Stimulated activated CD4-positive, alpha-beta T cell treated with anti-CD3 and anti-CD28 coated beads, Interleukin-4, amount 100 ng/mL, for 1 hour (primary cell): Measurements from ENCODE around the gene TMEM270.
"Not testable (repeated sequence)": the region's sequence is repeated elsewhere in the genome, so short reads cannot be mapped to it uniquely, and the experiment has no call there.

Source experiments
- DNase-seq: peaks from one replicate; pipeline ENCODE4 v3.0.0-alpha.2; 2020

TMEM270 gene

DNA sequence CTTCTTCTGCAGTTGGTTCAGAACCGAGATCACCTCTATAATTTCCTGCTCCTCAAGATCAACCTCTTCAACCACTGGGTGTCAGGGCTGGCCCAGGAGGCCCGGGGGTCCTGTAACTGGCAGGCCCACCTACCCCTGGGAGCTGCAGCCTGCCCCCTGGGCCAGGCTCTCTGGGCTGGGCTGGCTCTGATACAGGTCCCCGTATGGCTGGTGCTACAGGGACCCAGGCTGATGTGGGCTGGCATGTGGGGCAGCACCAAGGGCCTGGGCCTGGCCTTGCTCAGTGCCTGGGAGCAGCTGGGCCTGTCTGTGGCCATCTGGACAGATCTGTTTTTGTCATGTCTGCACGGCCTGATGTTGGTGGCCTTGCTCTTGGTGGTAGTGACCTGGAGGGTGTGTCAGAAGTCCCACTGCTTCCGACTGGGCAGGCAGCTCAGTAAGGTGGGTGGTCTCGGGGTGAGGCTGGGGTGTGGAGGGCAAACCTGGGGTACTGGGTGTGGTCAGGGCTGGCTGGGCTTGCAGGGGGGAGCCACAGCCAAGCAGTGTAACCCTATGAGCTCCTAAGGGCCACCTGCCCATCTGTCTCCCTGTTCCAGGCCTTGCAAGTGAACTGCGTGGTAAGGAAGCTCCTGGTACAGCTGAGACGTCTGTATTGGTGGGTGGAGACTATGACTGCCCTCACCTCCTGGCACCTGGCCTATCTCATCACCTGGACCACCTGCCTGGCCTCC is 4.2 kb downstream of the TMEM270 start:
- DNase-seq = no peak

DNA sequence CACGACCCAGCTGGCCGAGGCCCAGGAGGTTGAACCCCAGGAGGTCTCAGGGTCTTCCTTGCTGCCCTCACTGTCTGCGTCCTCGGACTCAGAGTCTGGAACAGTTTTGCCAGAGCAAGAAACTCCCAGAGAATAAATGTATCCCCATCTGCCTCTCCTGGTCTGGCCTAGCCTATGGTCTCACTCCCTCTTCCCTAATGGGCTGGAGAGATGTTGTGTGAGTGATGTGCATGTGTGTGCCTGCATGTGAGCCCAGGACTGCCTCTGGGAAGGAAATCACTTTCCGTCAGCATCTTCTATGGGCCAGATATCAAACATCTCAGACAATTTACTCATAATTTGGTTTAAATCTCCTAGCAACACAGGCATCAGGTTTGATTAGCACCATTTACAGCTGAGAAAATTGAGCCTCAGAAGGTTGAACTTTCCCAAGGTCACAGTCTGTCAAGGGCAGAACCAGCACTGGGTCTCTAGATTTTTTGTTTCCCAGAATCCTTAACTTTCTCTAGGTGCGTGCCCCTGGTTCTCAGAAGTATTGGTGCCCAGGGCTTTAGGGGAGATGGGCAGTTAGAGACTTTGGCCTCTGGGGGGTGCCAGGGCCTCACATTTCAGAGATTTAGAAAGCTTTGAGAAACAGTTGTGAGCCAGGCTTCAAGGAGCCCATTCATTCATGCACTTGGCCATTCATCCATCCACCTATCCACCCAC is 4.9 kb downstream of the TMEM270 start:
- no peak for DNase-seq

GRCh38 chr7:73866446-73866767 is 5.4 kb downstream of the TMEM270 start:
- no peak for DNase-seq

DNA sequence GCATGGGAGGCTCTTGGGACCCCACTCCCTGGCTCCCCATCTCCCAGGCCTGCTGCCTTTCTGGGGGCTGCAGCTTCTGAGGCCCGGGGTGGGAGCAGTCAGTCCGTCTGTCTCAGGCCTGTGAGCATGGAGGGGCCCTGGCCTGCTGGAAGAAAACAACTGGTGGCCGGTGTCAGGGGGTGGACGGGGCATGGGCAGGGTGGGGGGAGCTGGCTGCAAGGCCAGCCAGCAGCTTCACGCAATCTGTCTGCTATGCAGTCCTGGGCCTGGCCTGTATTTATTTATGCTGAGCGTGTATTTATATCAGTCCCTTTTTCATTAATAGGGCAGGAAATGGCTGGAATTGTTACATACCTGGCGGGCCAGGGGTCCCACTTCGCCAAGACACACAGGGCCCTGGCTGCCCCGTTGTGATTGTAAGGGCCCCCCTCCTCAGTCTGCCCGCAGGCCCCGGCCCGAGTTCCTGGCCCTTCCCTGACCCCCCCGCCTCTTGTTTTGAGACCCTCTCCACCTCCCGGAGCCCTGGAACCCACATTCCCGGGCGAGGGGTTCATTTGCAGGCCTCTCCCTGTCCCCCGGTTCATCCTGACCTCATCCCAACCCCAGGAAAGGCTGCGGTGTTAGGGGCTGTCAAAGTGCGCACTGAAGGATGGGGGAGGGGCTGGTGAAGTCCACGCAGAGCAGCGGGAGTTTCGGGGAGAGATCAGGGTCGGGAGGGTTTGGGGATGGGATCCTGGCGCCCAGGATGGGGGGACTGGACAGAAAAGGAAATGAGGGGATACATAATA is 8.2 kb downstream of the TMEM270 start:
- no peak for DNase-seq

DNA sequence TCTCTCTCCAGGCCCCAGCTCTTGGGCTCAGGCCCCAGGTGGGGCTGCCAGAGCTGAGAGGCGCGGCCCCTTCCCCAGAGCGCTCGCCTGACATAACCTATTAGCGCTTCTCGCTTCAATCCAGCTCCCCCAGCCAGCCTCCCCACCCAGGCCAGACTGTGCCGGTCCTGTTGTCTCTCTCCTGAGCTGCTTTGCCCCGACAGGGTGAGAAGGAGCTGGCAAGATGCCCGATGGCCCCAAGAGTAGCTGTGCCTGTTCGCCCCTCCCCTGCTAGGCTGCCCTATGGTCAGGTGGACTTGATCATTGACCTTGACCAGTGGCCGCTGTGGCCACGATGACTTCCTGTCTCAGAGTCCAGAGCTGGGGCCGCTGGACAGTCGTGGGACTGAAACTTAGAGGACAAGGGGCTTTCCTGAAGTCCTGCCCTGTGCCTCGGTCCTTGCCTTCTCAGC is 9.1 kb downstream of the TMEM270 start:
- no peak for DNase-seq

- DNase-seq = no peak
These were observed 10.4 kb downstream of the TMEM270 start for GRCh38 chr7:73871163-73872011.

DNA sequence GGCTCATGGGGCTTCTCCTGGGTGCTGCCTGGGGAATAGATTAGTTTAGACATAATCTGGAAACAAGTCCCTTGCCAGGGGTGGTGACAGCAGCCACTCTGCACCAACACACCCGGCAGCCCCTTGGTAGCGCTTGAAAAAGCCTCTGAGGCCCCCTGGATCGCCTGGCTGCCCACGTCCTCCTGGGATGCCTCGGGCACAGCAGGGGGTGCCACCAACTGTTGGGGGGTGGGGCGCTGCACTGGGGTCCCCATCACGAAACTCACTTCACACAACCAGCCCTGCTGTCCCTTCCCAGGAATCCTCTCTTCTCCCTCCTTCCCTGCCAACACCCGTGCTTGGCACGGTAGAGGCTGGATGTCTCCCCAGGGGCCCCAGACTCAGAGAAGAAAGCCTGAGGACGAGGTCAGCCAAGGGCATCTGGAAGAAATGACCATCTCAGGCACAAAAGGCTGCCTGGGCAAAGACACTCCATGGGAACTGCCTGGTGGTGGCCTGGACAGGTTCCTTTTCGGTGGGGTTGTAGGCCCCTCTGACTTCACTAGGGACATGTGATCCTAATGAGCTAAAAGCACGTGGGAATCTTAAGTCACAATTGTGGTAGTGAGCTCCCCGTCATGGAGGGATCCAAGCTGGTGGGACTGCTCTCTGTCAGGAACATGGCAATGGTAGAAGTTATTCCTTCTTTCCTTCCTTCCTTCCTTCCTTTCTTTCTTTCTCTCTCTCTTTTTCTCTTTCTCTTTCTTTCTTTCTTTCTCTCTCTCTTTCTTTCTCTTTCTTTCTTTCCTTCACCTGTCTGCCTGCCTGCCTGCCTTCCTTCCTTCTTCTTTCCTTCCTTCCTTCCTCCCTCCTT is 11.3 kb downstream of the TMEM270 start:
- no peak for DNase-seq

DNA sequence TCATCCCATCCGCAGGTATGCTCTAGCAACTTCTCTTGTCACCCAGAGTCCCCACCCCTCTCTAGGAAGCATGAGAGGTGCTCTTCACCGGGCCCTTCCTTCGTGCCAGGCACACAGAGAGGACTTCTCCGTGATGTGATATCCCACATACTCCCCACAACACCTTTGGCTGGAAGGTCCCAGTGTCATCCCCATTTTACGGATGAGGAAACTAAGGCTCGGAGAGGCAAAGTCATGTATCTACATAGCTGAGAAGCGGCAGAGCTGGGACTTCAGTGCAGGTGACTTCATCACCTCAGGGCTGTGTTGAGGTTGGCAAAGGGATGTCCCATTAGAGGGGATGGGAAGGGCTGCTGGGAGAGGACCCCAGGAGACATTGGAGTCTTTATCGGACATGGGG is 15.4 kb downstream of the TMEM270 start:
- no peak for DNase-seq

- no peak for DNase-seq
These were observed 16.0 kb downstream of the TMEM270 start for GRCh38 chr7:73876973-73877372.

GRCh38 chr7:73879977-73880681 is 19.2 kb downstream of the TMEM270 start:
- no peak for DNase-seq

DNA sequence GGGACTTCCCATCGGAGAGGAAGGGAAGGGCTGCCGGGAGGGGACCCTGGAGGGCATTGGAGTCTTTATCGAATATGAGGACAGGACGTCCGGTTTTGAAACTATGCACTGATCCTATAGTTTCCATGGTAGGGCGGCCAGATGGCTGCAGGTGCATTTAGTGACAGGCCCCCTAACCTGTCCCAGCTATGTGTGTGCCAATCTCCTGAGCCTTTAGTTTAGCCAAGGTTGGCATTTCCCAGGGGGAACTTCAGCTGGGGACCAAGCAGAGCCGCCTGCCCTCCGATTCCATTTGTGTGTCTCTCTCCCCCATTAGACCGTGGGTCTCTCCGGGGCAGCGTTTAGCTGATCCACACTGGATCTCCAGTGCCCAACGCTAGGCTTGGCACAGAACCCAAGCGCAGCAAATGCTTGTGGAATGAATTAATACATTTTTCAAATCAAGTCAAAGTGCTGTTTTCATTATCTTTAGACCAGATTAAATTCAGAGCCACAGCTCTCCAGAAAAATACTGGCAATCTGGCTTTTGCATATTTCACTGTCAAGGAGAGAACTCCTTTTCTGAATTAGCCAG is 19.9 kb downstream of the TMEM270 start:
- DNase-seq = no peak

GRCh38 chr7:73881352-73882046 is 20.5 kb downstream of the TMEM270 start:
- DNase-seq = no peak

GRCh38 chr7:73882047-73882402 is 21.1 kb downstream of the TMEM270 start:
- no peak for DNase-seq

DNA sequence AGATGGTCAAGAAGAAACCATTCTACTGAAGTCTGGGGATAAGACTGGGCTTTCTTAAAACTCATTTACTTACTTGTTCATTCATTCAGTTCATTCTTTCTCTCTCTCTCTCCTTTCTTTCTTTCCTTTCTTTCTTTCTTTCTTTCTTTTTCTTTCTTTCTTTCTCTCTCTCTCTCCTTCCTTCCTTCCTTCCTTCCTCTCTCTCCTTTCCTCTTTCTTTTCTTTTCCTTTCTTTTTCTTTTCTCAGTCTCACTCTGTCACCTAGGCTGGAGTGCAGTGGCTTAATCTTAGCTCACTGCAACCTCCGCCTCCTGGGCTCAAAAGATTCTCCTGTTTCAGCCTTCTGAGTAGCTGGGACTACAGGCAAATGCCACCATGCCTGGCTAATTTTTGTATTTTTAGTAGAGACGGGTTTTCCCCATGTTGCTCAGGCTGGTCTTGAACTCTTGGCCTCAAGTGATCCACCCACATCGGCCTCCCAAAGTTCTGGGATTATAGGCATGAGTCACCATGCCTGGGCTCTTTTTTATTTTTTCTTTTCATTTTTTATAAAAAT is 24.0 kb downstream of the TMEM270 start:
- not testable (repeated sequence) for DNase-seq

DNA sequence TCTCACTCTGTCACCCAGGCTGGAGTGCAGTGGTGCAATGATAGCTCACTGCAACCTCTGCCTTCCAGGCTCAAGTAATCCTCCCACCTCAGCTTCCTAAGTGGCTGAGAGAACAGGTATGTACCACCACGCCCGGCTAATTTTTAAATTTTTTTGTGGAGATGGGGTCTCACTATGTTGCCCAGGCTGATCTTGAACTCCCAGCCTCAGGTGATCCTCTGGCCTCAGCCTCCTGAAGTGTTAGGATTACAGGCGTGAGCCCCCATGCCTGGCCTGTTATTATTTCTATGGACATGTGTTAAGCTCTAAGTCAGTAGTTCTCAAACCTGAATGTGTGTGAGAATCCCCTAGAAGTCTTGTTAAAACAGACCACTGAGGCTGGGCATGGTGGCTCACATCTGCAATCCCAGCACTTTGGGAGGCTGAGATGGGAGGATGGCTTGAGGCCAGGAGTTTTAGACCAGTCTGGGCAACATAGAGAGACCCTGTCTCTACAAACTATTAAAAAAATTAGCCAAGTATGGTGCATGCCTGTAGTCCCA is 24.5 kb downstream of the TMEM270 start:
- no peak for DNase-seq

GRCh38 chr7:73885975-73886798 is 25.2 kb downstream of the TMEM270 start:
- DNase-seq = no peak

DNA sequence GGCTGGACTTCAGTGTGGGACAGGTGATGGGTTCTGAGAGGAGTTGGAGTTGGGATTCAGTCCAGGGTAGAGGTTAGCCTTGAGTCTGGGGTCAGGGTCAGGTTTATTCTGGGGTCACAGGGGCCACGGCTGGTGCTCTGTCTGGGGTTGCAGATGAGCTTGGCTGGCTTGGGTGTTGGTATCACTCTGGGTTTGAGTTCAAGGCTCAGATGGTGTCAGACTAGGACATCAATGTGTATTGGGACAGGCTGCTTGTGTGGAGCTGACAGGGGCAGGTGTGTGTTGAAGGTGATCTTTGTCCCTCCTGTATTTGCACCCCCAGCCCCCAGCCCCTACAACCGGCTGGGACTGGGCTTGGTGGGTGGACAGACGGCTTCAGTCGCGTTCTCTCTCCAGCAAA is 26.8 kb downstream of the TMEM270 start:
- no peak for DNase-seq

DNA sequence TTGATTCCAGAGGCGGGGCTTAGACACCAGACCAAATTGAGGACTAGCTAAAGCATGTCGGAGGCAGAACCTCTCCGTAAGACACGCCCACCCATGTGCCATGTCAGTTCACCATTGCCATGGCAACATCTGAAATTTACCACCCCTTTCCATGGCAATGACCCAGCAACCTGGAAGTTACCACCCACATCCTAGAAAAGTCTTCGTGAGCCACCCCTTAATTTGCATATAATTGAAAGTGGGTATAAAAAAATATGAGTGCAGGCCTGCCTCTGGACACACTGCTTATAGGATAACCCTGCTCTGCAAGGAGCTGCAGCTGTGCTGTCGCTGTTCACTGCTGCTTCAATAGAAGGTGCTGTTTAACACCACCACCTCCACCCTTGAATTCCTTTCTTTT is 28.0 kb downstream of the TMEM270 start:
- DNase-seq = no peak
